ENCODE results near the gene KMT5C.

The KMT5C gene

DNA sequence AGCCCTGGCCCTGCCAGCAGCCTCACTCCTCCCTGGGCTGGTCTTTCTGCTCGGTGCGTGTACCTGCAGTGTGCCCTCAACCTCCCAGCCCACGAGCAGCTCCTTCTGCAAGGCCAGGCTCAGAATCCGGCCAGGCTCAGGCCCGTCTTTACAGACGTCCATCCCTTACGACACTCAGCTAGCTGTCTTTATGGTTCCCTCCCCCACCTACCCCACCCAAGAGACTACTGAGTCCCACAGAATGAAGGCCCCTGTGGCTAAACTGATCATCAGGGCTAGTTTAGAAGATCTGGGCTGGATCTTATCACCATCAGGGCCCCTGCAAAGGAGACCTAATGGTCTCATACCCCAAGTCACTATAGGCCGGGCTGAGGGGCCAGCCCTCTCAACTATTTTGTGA, 25.3 kb upstream of the KMT5C start:
- no peak for DNase-seq (ENCODE audit: low spot score)
- TF ChIP-seq, protein P1, sequence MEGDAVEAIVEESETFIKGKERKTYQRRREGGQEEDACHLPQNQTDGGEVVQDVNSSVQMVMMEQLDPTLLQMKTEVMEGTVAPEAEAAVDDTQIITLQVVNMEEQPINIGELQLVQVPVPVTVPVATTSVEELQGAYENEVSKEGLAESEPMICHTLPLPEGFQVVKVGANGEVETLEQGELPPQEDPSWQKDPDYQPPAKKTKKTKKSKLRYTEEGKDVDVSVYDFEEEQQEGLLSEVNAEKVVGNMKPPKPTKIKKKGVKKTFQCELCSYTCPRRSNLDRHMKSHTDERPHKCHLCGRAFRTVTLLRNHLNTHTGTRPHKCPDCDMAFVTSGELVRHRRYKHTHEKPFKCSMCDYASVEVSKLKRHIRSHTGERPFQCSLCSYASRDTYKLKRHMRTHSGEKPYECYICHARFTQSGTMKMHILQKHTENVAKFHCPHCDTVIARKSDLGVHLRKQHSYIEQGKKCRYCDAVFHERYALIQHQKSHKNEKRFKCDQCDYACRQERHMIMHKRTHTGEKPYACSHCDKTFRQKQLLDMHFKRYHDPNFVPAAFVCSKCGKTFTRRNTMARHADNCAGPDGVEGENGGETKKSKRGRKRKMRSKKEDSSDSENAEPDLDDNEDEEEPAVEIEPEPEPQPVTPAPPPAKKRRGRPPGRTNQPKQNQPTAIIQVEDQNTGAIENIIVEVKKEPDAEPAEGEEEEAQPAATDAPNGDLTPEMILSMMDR (IDR thresholded peaks at IDR 0.05; ENCODE audit: borderline replicate concordance, control extremely low read depth, extremely low read depth, insufficient read depth, missing control alignments) = no peak
- in situ Hi-C loops (cut with MboI; ENCODE audit: low sequenced_read_pairs, unreplicated experiment) = no loop called here

DNA sequence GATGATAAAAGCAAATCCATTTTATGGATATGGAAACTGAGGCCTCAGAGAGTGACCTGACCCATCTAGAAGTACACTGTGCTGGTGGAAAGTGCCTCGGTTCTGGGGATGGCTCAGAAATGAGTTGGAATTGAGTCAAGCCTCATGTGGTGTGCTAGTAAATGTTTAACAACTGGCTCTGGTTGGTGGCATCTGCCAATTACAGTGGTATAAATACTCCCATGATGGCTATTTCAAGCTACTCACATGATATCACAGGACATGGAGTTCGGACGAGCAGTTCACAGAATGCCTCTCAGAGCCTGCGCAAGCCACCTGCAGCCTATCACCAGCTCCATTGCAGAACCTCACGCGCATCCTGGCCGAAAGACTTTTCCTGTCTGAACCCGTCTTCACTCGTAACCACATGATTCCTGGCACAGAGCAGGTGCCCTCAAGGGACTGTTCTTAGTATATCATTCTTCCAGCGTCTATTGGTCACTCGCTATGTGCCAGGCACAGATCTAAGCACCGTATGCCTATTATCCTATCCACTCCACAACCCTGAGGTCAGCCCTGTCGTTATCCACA, 23.6 kb upstream of the KMT5C start:
- TF ChIP-seq, protein P1 (IDR thresholded peaks at IDR 0.05; ENCODE audit: borderline replicate concordance, control extremely low read depth, extremely low read depth, insufficient read depth, missing control alignments) = no peak
- DNase-seq (ENCODE audit: low spot score) = no peak
- in situ Hi-C loops (cut with MboI; ENCODE audit: low sequenced_read_pairs, unreplicated experiment) = no loop called here

DNA sequence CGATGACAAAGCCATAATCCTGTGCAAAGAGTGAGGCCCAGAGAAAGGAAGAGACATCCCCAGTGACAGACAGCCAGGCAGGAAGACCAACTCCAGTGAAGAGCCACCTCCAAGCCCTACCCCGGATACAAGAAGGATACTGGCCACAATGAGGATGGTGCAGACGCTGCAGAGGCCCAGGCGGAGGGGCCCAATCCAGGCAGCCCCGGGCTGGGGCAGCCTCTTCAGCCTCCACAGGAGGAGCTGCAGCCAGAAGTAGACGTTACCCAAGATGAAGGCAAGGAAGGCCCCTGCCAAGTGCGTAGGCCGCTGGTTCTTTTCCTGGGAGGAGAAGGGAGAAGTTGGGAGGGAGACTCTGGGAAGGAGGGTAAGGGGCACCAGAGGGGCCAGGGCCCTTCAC, 23.0 kb upstream of the KMT5C start:
- in situ Hi-C loops (cut with MboI; ENCODE audit: low sequenced_read_pairs, unreplicated experiment) = no loop called here
- DNase-seq (ENCODE audit: low spot score) = no peak
- TF ChIP-seq, protein P1 (IDR thresholded peaks at IDR 0.05; ENCODE audit: borderline replicate concordance, control extremely low read depth, extremely low read depth, insufficient read depth, missing control alignments) = no peak

DNA sequence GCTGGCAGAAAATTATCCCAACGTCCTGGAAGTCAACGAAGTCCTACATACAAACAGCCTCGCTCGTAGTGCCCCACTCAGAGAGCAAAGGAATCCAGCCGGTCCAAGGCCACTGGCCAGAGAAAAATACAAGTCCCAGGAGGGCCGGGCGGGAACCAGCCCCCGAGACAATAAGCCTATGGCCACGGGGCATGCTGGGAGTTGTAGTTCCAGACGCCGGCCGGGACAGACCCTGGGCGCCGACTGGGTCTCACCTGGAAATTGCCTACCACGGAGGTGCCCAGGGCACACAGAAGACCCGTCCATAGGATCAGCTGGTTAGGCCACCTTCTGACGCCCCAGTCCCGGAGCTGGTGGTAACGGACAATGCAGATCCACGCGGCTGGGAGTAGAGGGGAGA, 19.9 kb upstream of the KMT5C start:
- no peak for DNase-seq (ENCODE audit: low spot score)
- in situ Hi-C loops (cut with MboI; ENCODE audit: low sequenced_read_pairs, unreplicated experiment) = no loop called here
- TF ChIP-seq, protein P1 (IDR thresholded peaks at IDR 0.05; ENCODE audit: borderline replicate concordance, control extremely low read depth, extremely low read depth, insufficient read depth, missing control alignments) = no peak

DNA sequence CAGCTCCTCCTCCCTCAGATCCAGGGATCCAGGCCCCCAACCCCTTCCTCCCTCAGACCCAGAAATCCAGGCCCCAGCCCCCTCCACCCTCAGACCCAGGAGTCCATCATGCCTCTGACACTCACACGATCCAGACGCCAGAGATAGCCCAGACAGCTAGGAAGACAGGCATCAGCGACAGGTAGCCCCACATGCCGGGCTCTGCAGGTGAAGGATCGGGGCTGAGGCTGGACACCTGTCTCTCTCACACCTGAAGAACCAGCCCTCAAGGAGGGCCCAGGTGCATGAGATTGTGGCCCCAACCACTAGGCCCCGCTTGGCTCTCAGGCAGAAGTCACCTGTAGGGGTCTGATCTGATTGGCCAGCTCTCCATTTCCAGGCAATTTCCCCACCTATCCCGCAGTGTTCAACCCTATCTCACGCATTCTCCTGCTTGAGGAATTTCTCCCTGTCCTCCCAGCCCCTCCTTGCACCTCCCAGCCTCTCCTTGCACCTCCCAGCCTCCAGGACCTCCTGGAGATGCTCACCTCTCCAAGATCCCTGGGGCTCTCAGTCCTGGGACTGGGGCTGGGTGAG, 18.7 kb upstream of the KMT5C start:
- in situ Hi-C loops (cut with MboI; ENCODE audit: low sequenced_read_pairs, unreplicated experiment) = no loop called here
- TF ChIP-seq, protein P1 (IDR thresholded peaks at IDR 0.05; ENCODE audit: borderline replicate concordance, control extremely low read depth, extremely low read depth, insufficient read depth, missing control alignments) = no peak
- no peak for DNase-seq (ENCODE audit: low spot score)

DNA sequence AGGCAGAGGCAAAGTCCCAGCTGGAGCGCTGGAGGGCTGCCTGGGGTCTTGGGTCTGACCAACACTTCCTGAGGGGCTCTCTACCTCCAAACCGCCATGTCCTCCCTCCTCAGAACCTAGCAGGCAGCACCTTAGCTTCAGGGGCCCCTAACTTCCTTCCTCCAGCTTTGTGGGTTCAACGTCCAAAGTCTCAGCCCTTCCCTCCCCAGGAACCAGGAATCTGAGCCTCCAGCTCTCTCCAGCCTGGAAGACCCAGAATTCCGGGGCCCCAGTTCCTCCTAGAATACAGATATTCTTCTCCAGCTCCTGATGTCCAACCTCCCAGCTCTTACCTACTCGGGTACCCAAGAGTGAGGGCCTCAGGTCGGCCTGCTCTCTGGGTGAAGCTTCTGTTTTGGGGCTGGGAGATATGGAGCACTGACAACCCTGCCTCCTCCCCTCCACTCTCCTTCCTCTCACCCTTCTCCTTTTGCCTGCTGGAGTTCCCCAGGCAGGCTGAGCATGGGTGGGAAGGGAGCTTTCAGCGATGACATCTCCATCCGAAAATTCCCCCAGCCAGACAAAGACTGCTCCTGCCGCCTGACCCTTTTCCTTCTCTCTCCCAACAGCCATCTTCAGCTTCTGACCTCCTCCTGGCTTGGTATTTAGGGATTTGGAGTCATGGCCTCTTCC, 18.1 kb upstream of the KMT5C start:
- DNase-seq (ENCODE audit: low spot score) = no peak
- in situ Hi-C loops (cut with MboI; ENCODE audit: low sequenced_read_pairs, unreplicated experiment) = no loop called here
- TF ChIP-seq, protein P1 (IDR thresholded peaks at IDR 0.05; ENCODE audit: borderline replicate concordance, control extremely low read depth, extremely low read depth, insufficient read depth, missing control alignments) = no peak
